Uterine smooth muscle cell (primary cell): Measurements from ENCODE around the gene KCNJ9. TPM values are rescaled to one million over a fixed set of nuclear protein-coding genes. Genes with fewer than 3 reads are reported as not detected.

Source experiments
- total RNA-seq: library from RNA; depleted of rRNA; stranded (reverse); fragments of >200 nt; gene quantifications from 2 replicates; pipeline ENCODE4 v1.2.3, GENCODE V29; 2014

The KCNJ9 gene
- not detected in 2 replicates for total RNA-seq

DNA sequence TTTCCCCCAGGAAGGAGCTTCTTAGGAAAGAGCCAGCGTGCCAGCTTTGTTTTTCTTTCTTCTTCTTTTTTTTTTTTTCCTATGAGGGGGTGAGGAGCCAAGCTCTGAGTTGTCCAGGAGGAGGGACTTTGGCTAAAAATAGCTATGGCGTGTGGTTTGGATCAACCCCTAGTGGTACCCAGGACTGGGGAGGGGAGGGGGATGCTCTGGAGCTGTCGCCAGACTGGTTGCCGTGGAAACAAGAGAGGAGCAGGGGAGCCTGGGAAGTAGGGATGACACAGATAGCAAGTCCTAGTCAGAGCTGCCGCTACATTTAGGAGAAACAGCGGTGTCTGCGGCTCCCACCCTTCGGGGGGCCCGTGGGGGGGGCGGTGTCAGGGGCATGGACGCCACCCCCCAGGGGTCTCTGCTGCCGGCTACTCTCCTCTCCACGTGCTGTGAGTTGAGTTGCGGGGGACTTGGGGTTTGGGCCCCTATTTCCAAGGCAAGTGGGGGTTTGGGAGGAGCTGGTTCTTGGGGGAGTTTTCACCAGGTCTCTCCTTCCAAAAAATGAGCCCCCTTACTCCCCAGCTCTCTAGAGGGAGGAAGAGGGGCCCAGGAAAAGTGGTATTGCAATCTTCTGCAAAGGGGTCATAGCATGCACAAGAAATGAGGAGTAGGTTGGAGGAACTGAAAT lies at the start of gene KCNJ9:
Gene KCNJ9, plus strand, starts transcription at position 278 of the 676 bp plus-strand sequence. CDS start 2,493 bp downstream, outside the sequence.

DNA sequence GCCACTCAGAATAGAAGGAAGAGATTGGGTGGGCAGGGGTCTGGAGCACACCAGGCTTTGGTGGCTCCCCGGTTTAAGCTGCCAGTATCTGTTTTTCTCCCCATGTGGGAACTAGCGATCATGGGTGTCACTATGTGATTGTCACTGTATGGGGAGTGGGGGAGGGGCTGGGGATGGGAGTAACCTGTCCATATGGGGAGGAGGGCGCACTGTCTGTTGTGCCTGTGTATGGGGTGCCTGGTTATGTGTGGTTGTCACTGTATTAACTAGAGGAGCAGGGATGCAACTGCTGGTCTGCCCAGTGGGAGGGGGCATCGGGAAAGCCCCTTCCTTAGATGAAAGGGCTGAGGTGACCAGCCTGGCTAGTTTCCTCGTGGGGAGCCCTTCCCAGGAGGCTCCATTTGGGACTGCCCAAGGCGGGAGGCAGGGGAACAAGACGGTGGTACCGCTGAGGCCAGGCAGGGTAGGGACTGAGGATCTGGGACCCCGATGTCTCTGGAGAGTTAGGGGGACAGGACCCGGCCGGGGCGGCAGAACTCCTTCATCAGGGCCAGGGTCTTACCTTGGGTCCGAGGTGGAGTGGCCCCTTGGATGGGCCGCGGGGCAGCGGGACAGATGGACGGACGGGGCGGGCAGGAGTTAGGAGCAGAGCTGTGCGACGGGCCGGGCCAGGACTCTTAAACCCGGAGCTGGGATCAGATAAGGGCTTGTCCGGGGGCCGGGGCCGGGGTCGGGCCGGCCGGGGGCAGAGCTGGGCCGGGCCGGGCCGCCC lies 11.7 kb upstream of the KCNJ9 start, which contains the start of gene KCNJ10:
Gene KCNJ10, minus strand, starts transcription at position 701 of the 772 bp plus-strand sequence. CDS start 27,628 bp downstream, outside the sequence.

DNA sequence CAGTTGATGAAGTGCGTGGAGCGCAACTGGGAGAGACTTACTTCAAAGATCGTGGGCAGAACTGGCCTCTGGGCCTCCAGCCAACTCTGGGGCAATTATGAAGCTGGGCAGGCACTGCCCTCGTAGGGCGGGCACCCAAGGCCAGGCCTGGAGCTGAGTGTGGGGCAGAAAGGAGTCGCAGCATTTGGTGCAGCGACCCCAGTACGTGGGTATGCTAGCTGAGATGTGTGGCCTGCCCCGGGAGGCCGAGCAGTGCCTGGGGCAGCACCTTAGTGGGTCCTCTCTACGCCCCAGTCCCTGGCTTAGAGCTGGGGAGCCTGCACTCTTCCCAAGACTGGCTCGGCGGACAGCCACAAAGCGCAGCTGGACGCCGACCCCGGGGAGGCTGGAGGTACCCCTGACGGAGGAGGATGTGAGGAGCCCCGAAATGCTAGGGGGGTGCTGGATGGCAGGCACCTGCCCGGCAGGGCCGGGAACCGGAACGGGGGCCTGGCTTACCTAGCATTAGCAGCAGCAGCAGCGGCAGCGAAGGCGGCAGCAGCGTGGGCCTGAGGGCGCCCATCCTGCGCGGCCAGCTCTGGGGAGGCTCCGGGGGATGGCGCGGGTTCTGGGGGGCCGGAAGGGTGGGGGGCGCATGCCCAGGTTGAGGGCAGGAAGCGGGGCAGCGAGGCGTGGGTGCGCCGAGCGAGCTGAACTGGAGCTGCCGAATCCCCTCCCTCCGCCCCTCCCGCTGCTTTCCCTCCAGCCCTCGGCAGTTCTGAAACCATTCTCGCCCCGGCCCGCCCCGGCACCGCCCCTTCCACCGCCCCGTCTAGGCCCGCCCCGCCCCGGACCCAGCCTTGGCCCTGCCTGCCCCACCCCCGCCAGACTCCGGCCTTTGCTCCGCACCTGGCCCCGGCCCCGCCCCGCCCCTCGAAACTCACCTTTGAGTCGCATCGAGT lies 16.8 kb downstream of the KCNJ9 start, which contains the start of gene IGSF8:
Gene IGSF8, minus strand, starts transcription at position 709 of the 941 bp plus-strand sequence. Its CDS starts 147 bp downstream, at position 562.

DNA sequence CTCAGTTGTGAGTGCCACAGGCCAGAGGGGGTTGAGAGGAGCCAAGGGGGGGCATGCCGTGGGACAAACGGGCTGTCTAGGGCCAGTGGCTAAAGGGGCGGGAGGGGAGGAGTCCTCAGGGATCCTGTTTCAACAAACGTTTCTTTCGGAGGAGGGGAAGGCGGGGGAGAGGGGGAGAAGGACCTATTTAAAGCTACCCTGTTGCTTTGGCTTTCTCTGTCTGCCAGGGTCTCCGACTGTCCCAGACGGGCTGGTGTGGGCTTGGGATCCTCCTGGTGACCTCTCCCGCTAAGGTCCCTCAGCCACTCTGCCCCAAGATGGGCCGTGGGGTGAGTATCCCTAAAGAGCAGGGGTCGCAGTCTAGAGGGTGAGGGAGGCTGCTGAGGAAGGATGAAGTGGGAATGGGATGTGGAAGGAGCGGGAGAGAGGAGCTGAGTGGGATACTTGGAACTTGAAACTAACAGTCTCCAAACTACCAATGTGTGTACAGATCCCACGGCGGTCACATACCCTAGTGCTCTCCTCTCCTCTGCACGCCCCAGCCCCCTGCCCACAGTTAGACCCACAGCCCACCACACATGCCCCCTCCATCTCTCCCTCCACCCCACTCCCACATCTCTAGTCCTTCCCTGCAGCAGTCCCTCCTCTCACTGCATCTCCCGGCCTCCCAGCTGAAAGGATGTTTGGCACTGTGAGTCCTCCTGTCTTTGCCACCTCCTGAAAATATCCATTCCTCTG lies 34.4 kb downstream of the KCNJ9 start, which contains the start of gene ATP1A2:
Gene ATP1A2, plus strand, starts transcription at position 215 of the 738 bp plus-strand sequence. Its CDS starts 103 bp downstream, at position 318.

Other genes starting within 250 kb of the KCNJ9 start
- gene VSIG8, start 218.9 kb upstream of the KCNJ9 start, total RNA-seq, result 0.12 TPM in 1 of 2 replicates, not detected in the other
- 0.62 and 1.1 TPM in 2 replicates for gene CFAP45, start 181.4 kb upstream of the KCNJ9 start, total RNA-seq
- gene TAGLN2, start 156.0 kb upstream of the KCNJ9 start, total RNA-seq, result 187 and 331 TPM in 2 replicates
- under 0.01 TPM in 1 of 2 replicates, not detected in the other for gene IGSF9, start 135.9 kb upstream of the KCNJ9 start, total RNA-seq
- not detected in 2 replicates for gene SLAMF9, start 127.3 kb upstream of the KCNJ9 start, total RNA-seq
- gene PIGM, start 49.5 kb upstream of the KCNJ9 start, total RNA-seq, result 3.1 and 4.0 TPM in 2 replicates
- gene KCNJ10, start 11.4 kb upstream of the KCNJ9 start, total RNA-seq, result under 0.01 TPM in 1 of 2 replicates, not detected in the other
- gene IGSF8, start 17.1 kb downstream of the KCNJ9 start, total RNA-seq, result 12.3 and 32.0 TPM in 2 replicates
- gene ATP1A2, start 34.2 kb downstream of the KCNJ9 start, total RNA-seq, result 0.37 TPM in 1 of 2 replicates, not detected in the other
- gene ATP1A4, start 70.1 kb downstream of the KCNJ9 start, total RNA-seq, result not detected in 2 replicates
- 0.25 TPM in 1 of 2 replicates, not detected in the other for gene CASQ1, start 109.0 kb downstream of the KCNJ9 start, total RNA-seq
- 69.9 and 81.6 TPM in 2 replicates for gene PEA15, start 123.8 kb downstream of the KCNJ9 start, total RNA-seq
- 76.9 and 87.0 TPM in 2 replicates for gene DCAF8, start 181.0 kb downstream of the KCNJ9 start, total RNA-seq
- 52.0 and 59.2 TPM in 2 replicates for gene PEX19, start 203.6 kb downstream of the KCNJ9 start, total RNA-seq